ENCODE results near the gene GALM.

DNA sequence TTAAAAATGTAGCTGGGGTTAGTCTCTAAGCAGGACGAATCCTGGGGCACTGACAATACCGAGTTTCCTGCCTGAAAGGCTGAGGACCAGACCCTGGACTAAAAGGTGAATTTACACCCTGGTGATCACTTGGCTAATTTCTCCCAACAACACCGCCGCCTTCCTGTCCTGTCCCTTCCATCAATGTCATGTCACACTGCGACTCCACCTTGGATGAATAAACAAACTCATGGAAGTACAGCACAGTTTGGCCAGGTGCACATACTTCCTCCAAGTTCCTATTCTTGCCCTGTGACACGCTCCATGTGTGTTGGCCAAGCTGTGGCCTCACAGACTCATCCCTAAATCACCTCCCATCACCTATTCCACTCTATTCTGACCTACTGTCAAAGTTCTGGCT lies 15.9 kb upstream of the GALM start:
- TF ChIP-seq MYC (IDR thresholded peaks at IDR 0.05; ENCODE audit: low read depth, low read length) (no peak), FOS (IDR thresholded peaks at IDR 0.05; ENCODE audit: borderline replicate concordance, insufficient read depth, low read length) (no peak), EZH2 (IDR thresholded peaks at IDR 0.05; ENCODE audit: borderline replicate concordance, low read depth, low read length, severe bottlenecking) (no peak), GATA2 (IDR thresholded peaks at IDR 0.05; ENCODE audit: insufficient read depth, insufficient read length, low read depth, low read length) (no peak), JUN (IDR thresholded peaks at IDR 0.05; ENCODE audit: borderline replicate concordance, insufficient read depth, insufficient read length, low read depth) (no peak), POLR2A (IDR thresholded peaks at IDR 0.05; ENCODE audit: low read depth, low read length) (no peak), POLR2AphosphoS5 (IDR thresholded peaks at IDR 0.05; ENCODE audit: insufficient read depth, low read depth, low read length) (no peak)
- TF ChIP-seq, protein P1, sequence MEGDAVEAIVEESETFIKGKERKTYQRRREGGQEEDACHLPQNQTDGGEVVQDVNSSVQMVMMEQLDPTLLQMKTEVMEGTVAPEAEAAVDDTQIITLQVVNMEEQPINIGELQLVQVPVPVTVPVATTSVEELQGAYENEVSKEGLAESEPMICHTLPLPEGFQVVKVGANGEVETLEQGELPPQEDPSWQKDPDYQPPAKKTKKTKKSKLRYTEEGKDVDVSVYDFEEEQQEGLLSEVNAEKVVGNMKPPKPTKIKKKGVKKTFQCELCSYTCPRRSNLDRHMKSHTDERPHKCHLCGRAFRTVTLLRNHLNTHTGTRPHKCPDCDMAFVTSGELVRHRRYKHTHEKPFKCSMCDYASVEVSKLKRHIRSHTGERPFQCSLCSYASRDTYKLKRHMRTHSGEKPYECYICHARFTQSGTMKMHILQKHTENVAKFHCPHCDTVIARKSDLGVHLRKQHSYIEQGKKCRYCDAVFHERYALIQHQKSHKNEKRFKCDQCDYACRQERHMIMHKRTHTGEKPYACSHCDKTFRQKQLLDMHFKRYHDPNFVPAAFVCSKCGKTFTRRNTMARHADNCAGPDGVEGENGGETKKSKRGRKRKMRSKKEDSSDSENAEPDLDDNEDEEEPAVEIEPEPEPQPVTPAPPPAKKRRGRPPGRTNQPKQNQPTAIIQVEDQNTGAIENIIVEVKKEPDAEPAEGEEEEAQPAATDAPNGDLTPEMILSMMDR (IDR thresholded peaks at IDR 0.05; ENCODE audit: extremely low read depth in 1 of 2, insufficient read depth in 1 of 2, low read depth in 1 of 2, low read length in 2 of 2) = no peak

All from endothelial cell of umbilical vein (primary cell).